Measurements from ENCODE around the gene TMEM54.

DNA sequence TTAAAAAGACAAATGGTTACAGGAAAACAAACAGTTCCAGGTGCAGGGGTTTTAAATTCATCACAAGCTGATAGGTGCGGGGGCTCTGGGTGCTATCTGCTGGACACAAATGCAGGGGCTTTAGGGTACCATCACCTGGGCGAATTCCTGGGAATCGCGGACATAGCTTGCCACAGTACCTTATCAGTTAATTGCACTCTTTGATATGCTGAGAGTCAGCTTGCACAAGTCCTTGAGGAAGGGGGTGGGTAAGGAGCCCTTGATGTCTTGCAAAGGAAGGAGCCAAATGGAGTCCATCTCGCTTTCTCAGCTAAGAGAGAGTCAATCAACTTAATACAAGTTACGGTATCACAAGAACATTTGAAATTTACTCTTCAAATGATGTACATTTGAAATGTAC lies 25.4 kb upstream of the TMEM54 start:
- TF ChIP-seq, protein P1, sequence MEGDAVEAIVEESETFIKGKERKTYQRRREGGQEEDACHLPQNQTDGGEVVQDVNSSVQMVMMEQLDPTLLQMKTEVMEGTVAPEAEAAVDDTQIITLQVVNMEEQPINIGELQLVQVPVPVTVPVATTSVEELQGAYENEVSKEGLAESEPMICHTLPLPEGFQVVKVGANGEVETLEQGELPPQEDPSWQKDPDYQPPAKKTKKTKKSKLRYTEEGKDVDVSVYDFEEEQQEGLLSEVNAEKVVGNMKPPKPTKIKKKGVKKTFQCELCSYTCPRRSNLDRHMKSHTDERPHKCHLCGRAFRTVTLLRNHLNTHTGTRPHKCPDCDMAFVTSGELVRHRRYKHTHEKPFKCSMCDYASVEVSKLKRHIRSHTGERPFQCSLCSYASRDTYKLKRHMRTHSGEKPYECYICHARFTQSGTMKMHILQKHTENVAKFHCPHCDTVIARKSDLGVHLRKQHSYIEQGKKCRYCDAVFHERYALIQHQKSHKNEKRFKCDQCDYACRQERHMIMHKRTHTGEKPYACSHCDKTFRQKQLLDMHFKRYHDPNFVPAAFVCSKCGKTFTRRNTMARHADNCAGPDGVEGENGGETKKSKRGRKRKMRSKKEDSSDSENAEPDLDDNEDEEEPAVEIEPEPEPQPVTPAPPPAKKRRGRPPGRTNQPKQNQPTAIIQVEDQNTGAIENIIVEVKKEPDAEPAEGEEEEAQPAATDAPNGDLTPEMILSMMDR (IDR thresholded peaks at IDR 0.05): no peak
- TF ChIP-seq POLR2A (IDR thresholded peaks at IDR 0.05): no peak
